Measurements from ENCODE around the gene CNTNAP4.

GRCh38 chr16:76277460-76278030, 344 bp downstream of the CNTNAP4 start:
- TF ChIP-seq RAD21 (IDR thresholded peaks at IDR 0.05; ENCODE audit: low read depth): no peak
- TF ChIP-seq ZNF274 (IDR thresholded peaks at IDR 0.05; ENCODE audit: low read depth, low read length): no peak
- no peak for TF ChIP-seq ZBTB33 (IDR thresholded peaks at IDR 0.05; ENCODE audit: extremely low read depth, insufficient replicate concordance, low read length)
- no peak for TF ChIP-seq CTCF (IDR thresholded peaks at IDR 0.05 in 2 of 3, conservative IDR thresholded peaks at IDR 0.05 in 1 of 3; ENCODE audit: borderline replicate concordance in 1 of 3, insufficient read depth in 1 of 3, low read depth in 2 of 3, low read length in 2 of 3)
- TF ChIP-seq EZH2phosphoT487 (IDR thresholded peaks at IDR 0.05; ENCODE audit: borderline replicate concordance): no peak
- TF ChIP-seq YY1 (IDR thresholded peaks at IDR 0.05; ENCODE audit: extremely low read depth, insufficient replicate concordance, low read depth, low read length): no peak
- TF ChIP-seq POLR2A (IDR thresholded peaks at IDR 0.05; ENCODE audit: borderline replicate concordance, extremely low read depth, insufficient read depth, insufficient read length): no peak
- no peak for TF ChIP-seq MAX (IDR thresholded peaks at IDR 0.05)
- no peak for TF ChIP-seq EZH2 (IDR thresholded peaks at IDR 0.05)
- no peak for TF ChIP-seq FOSL1 (IDR thresholded peaks at IDR 0.05; ENCODE audit: low read depth)
- no peak for TF ChIP-seq POLR2AphosphoS5 (IDR thresholded peaks at IDR 0.05; ENCODE audit: low read depth, low read length)
- no peak for TF ChIP-seq CEBPB (IDR thresholded peaks at IDR 0.05; ENCODE audit: low read depth)

Measured in HCT116 (cell line).